BE2C (cell line): ENCODE data around the gene ASCC3.

Experiments used
- DNase-seq: peaks from one replicate; pipeline ENCODE4 v3.0.0-alpha.2; 2020
- H3K27me3 ChIP-seq: fragments of 250-450 bp; sonication (Bioruptor Pico); 2 replicates; pipeline ENCODE4 v1.5.1; 2020; ENCODE audit warnings: mild to moderate bottlenecking
- H3K36me3 ChIP-seq: fragments of 250-450 bp; sonication (Bioruptor Pico); 2 replicates; pipeline ENCODE4 v1.5.1; 2020; ENCODE audit warnings: mild to moderate bottlenecking
- H3K4me1 ChIP-seq: fragments of 250-450 bp; sonication (Bioruptor Pico); 2 replicates; pipeline ENCODE4 v1.5.1; 2020
- H3K4me3 ChIP-seq: 2 replicates; pipeline ENCODE4 v1.5.1; 2011; ENCODE audit warnings: low read depth, low read length
- H3K9me3 ChIP-seq: fragments of 250-450 bp; sonication (Bioruptor Pico); 2 replicates; pipeline ENCODE4 v1.5.1; 2020
- TF ChIP-seq, protein P1 (sequence below): IDR thresholded peaks from 2 replicates; pipeline ENCODE4 v1.5.1; 2012; ENCODE audit warnings: mild to moderate bottlenecking, low read depth, low read length

The ASCC3 gene

DNA sequence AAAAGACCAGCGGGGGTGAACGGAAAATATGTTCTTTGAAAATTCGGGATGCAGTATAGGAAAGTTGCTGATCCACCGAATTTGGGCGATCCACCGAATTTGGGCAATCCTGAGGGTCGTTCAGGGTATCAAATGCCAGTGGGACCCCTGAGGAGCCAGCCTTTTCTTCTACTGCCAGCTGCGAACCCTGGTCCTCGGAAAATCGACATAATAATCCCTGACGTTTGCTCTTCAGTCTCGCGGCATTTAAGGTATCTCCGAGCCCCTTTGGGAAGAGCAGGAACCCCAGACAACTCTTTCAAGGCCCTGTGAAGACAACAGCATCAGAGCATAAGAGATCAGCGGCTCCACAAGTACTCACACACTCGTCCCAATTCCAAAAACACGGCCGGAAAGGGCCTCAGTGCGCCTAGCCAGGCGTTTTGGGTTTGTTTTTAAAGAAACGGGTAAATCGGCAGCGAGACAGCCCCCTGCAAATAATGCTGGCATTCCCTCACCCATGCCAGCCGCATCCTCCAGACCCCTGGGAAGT lies 417.4 kb downstream of the ASCC3 start:
- no peak for DNase-seq
- no peaks in the 10 kb centered on the region for H3K36me3 ChIP-seq
- TF ChIP-seq, protein P1, sequence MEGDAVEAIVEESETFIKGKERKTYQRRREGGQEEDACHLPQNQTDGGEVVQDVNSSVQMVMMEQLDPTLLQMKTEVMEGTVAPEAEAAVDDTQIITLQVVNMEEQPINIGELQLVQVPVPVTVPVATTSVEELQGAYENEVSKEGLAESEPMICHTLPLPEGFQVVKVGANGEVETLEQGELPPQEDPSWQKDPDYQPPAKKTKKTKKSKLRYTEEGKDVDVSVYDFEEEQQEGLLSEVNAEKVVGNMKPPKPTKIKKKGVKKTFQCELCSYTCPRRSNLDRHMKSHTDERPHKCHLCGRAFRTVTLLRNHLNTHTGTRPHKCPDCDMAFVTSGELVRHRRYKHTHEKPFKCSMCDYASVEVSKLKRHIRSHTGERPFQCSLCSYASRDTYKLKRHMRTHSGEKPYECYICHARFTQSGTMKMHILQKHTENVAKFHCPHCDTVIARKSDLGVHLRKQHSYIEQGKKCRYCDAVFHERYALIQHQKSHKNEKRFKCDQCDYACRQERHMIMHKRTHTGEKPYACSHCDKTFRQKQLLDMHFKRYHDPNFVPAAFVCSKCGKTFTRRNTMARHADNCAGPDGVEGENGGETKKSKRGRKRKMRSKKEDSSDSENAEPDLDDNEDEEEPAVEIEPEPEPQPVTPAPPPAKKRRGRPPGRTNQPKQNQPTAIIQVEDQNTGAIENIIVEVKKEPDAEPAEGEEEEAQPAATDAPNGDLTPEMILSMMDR: no peak
- H3K4me3 ChIP-seq: no peak overlapping the region
- H3K27me3 ChIP-seq: peaks cover 100% of the 10 kb centered on the region
- H3K9me3 ChIP-seq: no peaks in the 10 kb centered on the region
- H3K4me1 ChIP-seq: no peaks in the 10 kb centered on the region

DNA sequence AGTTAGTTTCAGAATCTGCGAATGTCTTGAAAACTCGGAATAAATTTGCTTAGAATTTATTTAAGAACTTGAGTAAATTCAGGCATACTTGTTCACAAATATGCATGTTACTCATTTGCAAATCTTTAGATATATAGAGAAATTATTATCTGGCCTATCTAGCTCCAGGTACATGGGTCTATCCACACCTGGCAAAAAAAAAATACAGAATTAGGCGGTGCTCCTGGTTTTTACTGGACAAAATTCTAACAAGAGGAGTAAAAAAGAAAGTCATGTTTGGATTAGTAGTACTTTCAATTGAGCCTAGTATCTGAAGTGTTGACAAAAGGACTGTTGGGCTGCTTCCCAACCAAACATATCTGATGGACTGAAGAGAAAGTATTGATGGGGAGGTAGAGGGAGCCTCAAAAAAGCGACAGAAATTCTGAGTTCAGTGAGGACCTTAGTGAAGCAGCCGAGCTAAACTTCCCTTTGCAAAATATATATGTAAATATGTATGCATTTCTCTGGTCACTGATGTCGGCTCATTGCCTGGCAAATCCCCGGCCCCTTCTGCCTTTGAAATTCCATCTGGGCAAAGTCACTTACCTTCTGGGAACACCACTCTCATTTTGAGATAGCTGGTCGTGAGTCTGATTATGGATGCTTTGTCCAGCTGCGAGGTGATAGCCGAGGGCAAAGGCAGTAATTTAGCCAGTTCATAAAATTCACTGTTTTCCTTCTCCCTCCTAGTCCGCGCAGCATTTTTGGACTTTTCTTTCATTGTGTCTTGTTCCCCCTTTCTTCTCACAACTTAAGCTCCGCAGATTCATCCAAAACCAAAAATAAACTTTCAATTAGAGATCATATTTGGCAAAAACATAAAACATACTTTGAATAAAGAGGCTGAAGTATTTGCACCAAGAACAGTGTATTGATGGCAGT lies 418.2 kb downstream of the ASCC3 start:
- H3K27me3 ChIP-seq: peaks cover 100% of the 10 kb centered on the region
- H3K4me3 ChIP-seq: no peak overlapping the region
- peaks cover 5% of the 10 kb centered on the region for H3K9me3 ChIP-seq
- DNase-seq: no peak
- H3K4me1 ChIP-seq: no peaks in the 10 kb centered on the region
- H3K36me3 ChIP-seq: no peaks in the 10 kb centered on the region
- TF ChIP-seq, protein P1: no peak

DNA sequence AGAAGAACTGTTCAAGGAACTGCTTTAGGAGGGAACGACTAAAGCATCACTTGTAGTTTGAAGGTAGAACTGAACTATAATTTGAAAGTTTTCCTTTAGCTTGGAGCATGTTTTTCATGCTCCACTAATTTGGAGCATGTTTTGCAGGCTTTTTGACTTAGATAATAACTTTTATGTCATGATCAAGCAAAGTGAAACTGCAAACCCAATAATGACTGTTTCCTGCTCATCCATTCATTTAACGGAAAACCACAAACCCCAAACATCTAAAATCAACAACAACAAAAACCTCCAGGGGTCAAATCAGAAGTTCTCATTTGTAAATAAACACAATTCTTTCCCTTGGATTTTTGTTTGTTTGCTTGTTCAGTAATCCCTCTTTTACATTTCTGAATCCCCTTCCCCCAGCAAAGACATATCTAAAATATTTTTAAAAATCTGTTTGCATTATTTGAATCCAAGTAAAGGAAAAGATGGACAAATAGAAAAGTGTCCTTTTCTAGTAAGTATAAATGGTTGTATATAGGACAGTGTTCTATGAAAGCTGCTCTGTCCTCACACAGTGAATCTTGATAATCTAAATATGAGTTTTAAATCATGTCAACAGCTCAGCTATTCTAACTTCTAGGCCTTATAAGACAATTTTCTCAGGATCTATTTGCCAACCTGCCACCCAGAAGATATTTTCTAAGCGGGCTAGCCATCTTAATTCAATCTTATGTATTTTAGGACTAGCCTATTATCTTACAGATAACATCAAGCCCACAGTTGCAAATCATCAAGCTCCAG lies 419.0 kb downstream of the ASCC3 start:
- Histone ChIP-seq H3K36me3 (no peaks in the 10 kb centered on the region), H3K4me1 (no peaks in the 10 kb centered on the region), H3K27me3 (peaks cover 100% of the 10 kb centered on the region), H3K4me3 (no peak overlapping the region), H3K9me3 (peaks cover 5% of the 10 kb centered on the region)
- TF ChIP-seq, protein P1: no peak
- no peak for DNase-seq

DNA sequence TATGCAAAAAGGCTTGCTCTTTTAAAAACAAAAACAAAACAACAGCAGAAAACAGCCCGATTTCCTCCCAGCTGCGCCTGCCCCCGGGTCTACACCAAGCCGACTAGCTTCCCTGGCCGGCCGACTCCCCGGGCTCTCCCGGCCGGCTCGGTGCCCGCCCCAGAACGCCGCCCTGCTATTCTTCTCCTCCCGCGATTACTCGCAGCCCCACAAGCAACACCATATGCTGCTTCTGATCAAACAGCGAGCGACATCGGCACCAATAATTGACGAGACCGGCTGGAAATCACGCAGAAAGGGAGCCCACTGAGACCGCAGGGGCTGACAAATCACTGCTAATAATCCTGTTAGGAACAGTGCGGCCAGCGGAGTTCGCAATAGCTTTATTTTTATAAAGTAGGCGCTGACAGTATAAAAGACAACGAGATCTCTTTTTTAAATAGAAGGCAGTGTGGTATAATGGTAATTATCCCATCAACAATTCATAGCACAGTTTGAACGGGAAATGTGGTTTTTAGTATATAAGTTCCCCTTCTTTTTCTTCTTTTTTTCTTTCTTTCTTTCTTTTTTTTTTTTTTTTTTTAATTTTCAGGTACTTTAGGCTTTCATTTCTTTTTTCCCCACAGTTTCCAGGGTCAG lies 419.7 kb downstream of the ASCC3 start:
- H3K36me3 ChIP-seq: no peaks in the 10 kb centered on the region
- H3K4me1 ChIP-seq: no peaks in the 10 kb centered on the region
- TF ChIP-seq, protein P1: no peak
- no peak for DNase-seq
- peaks cover 100% of the 10 kb centered on the region for H3K27me3 ChIP-seq
- H3K4me3 ChIP-seq: no peak overlapping the region
- peaks cover 5% of the 10 kb centered on the region for H3K9me3 ChIP-seq

DNA sequence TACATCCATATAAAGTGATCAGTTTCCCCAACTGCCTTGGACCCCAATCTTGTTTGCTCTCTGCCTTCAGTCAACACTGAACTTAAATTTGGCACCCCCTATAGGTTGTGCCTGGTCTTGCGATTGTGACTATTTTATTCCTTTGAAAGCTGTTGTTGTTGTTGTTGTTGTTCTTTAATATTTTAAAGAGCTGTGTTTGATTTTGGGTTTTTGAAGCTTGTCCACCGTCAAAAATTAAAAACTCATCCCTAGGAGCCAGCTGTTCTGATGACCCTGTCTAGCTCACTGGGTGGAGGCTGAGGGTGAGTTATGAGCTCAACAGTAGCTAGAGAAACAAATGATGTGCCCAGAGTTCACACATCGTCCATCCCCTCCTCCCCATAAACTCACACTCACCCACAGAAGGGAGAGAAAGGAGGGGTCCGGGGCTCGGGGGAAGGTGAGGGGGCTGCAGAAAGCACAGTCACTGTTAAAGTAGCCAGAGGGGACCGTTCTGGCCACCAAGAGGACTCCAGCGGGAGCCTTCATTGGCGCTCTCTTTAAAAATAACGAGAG lies 420.4 kb downstream of the ASCC3 start:
- Histone ChIP-seq H3K4me3 (no peak overlapping the region), H3K27me3 (peaks cover 100% of the 10 kb centered on the region), H3K4me1 (no peaks in the 10 kb centered on the region), H3K36me3 (no peaks in the 10 kb centered on the region), H3K9me3 (peaks cover 5% of the 10 kb centered on the region)
- TF ChIP-seq, protein P1: peak; percentile 47
- DNase-seq: no peak
